Measurements from ENCODE around the gene SMPD2.

The SMPD2 gene

GRCh38 chr6:109428889-109429477 lies 11.5 kb upstream of the SMPD2 start:
- Histone ChIP-seq H3K4me3 (ENCODE audit: low read depth, low read length) (no peak overlapping the region), H3K27me3 (ENCODE audit: control insufficient read depth, insufficient read depth, low read length) (no peaks in the 10 kb centered on the region), H3K4me1 (ENCODE audit: control insufficient read depth, insufficient read depth, low read length) (no peaks in the 10 kb centered on the region), H3K9ac (ENCODE audit: low read depth, low read length) (no peak overlapping the region), H3K27ac (ENCODE audit: low read depth, low read length) (no peak overlapping the region), H3K9me3 (ENCODE audit: control insufficient read depth, insufficient read depth, low read length) (no peaks in the 10 kb centered on the region), H3K36me3 (ENCODE audit: control insufficient read depth, insufficient read depth, low read length) (no peaks in the 10 kb centered on the region)

- Histone ChIP-seq H3K9ac (ENCODE audit: low read depth, low read length) (no peak overlapping the region), H3K27me3 (ENCODE audit: control insufficient read depth, insufficient read depth, low read length) (no peaks in the 10 kb centered on the region), H3K4me3 (ENCODE audit: low read depth, low read length) (no peak overlapping the region), H3K27ac (ENCODE audit: low read depth, low read length) (no peak overlapping the region), H3K36me3 (ENCODE audit: control insufficient read depth, insufficient read depth, low read length) (no peaks in the 10 kb centered on the region), H3K9me3 (ENCODE audit: control insufficient read depth, insufficient read depth, low read length) (no peaks in the 10 kb centered on the region), H3K4me1 (ENCODE audit: control insufficient read depth, insufficient read depth, low read length) (no peaks in the 10 kb centered on the region)
Observed at GRCh38 chr6:109429496-109429895, 11.0 kb upstream of the SMPD2 start.

GRCh38 chr6:109434456-109434855 lies 6.1 kb upstream of the SMPD2 start:
- H3K36me3 ChIP-seq (ENCODE audit: control insufficient read depth, insufficient read depth, low read length) = no peaks in the 10 kb centered on the region

GRCh38 chr6:109436041-109436440 lies 4.5 kb upstream of the SMPD2 start:
- Histone ChIP-seq H3K36me3 (ENCODE audit: control insufficient read depth, insufficient read depth, low read length) (no peaks in the 10 kb centered on the region), H3K9me3 (ENCODE audit: control insufficient read depth, insufficient read depth, low read length) (no peaks in the 10 kb centered on the region), H3K27ac (ENCODE audit: low read depth, low read length) (no peak overlapping the region), H3K9ac (ENCODE audit: low read depth, low read length) (no peak overlapping the region), H3K4me3 (ENCODE audit: low read depth, low read length) (no peak overlapping the region), H3K27me3 (ENCODE audit: control insufficient read depth, insufficient read depth, low read length) (peaks cover 5% of the 10 kb centered on the region; the same call in 1 of the 2 replicates), H3K4me1 (ENCODE audit: control insufficient read depth, insufficient read depth, low read length) (no peaks in the 10 kb centered on the region)

More at GRCh38 chr6:109434456-109434855, 6.1 kb upstream of the SMPD2 start:
- Histone ChIP-seq H3K4me3 (ENCODE audit: low read depth, low read length) (no peak overlapping the region), H3K9ac (ENCODE audit: low read depth, low read length) (no peak overlapping the region), H3K27me3 (ENCODE audit: control insufficient read depth, insufficient read depth, low read length) (peaks cover under 1% of the 10 kb centered on the region; the same call in 1 of the 2 replicates), H3K9me3 (ENCODE audit: control insufficient read depth, insufficient read depth, low read length) (no peaks in the 10 kb centered on the region), H3K27ac (ENCODE audit: low read depth, low read length) (no peak overlapping the region), H3K4me1 (ENCODE audit: control insufficient read depth, insufficient read depth, low read length) (no peaks in the 10 kb centered on the region)

- H3K4me3 ChIP-seq (ENCODE audit: low read depth, low read length) = peak overlapping the region; percentile 98
- peak overlapping the region; percentile 63; the same call in 1 of the 2 replicates for H3K9ac ChIP-seq (ENCODE audit: low read depth, low read length)
- peaks cover 5% of the 10 kb centered on the region; the same call in 1 of the 2 replicates for H3K27me3 ChIP-seq (ENCODE audit: control insufficient read depth, insufficient read depth, low read length)
- peaks cover 3% of the 10 kb centered on the region; the same call in 1 of the 2 replicates for H3K4me1 ChIP-seq (ENCODE audit: control insufficient read depth, insufficient read depth, low read length)
- peak overlapping the region; percentile 57 for H3K27ac ChIP-seq (ENCODE audit: low read depth, low read length)
- H3K36me3 ChIP-seq (ENCODE audit: control insufficient read depth, insufficient read depth, low read length) = peaks cover 41% of the 10 kb centered on the region
- no peaks in the 10 kb centered on the region for H3K9me3 ChIP-seq (ENCODE audit: control insufficient read depth, insufficient read depth, low read length)
Observed at GRCh38 chr6:109441069-109441816, 719 bp downstream of the SMPD2 start.

GRCh38 chr6:109442393-109442924 lies 1.9 kb downstream of the SMPD2 start:
- no peak overlapping the region for H3K9ac ChIP-seq (ENCODE audit: low read depth, low read length)
- peaks cover 3% of the 10 kb centered on the region; the same call in 1 of the 2 replicates for H3K4me1 ChIP-seq (ENCODE audit: control insufficient read depth, insufficient read depth, low read length)
- H3K4me3 ChIP-seq (ENCODE audit: low read depth, low read length) = no peak overlapping the region
- peaks cover 5% of the 10 kb centered on the region; the same call in 1 of the 2 replicates for H3K27me3 ChIP-seq (ENCODE audit: control insufficient read depth, insufficient read depth, low read length)
- H3K27ac ChIP-seq (ENCODE audit: low read depth, low read length) = no peak overlapping the region
- H3K9me3 ChIP-seq (ENCODE audit: control insufficient read depth, insufficient read depth, low read length) = no peaks in the 10 kb centered on the region
- H3K36me3 ChIP-seq (ENCODE audit: control insufficient read depth, insufficient read depth, low read length) = peaks cover 51% of the 10 kb centered on the region

- Histone ChIP-seq H3K9ac (ENCODE audit: low read depth, low read length) (no peak overlapping the region), H3K36me3 (ENCODE audit: control insufficient read depth, insufficient read depth, low read length) (peaks cover 56% of the 10 kb centered on the region), H3K27ac (ENCODE audit: low read depth, low read length) (no peak overlapping the region), H3K27me3 (ENCODE audit: control insufficient read depth, insufficient read depth, low read length) (peaks cover 5% of the 10 kb centered on the region; the same call in 1 of the 2 replicates), H3K4me3 (ENCODE audit: low read depth, low read length) (no peak overlapping the region), H3K9me3 (ENCODE audit: control insufficient read depth, insufficient read depth, low read length) (no peaks in the 10 kb centered on the region), H3K4me1 (ENCODE audit: control insufficient read depth, insufficient read depth, low read length) (peaks cover 3% of the 10 kb centered on the region; the same call in 1 of the 2 replicates)
Observed at GRCh38 chr6:109443425-109443950, 3.0 kb downstream of the SMPD2 start.

GRCh38 chr6:109445382-109445781 lies 4.9 kb downstream of the SMPD2 start:
- no peak overlapping the region for H3K4me3 ChIP-seq (ENCODE audit: low read depth, low read length)
- H3K9me3 ChIP-seq (ENCODE audit: control insufficient read depth, insufficient read depth, low read length) = no peaks in the 10 kb centered on the region
- peaks cover 3% of the 10 kb centered on the region; the same call in 1 of the 2 replicates for H3K4me1 ChIP-seq (ENCODE audit: control insufficient read depth, insufficient read depth, low read length)
- peaks cover 67% of the 10 kb centered on the region for H3K36me3 ChIP-seq (ENCODE audit: control insufficient read depth, insufficient read depth, low read length)
- no peaks in the 10 kb centered on the region for H3K27me3 ChIP-seq (ENCODE audit: control insufficient read depth, insufficient read depth, low read length)
- H3K9ac ChIP-seq (ENCODE audit: low read depth, low read length) = no peak overlapping the region
- H3K27ac ChIP-seq (ENCODE audit: low read depth, low read length) = no peak overlapping the region

- no peak overlapping the region for H3K4me3 ChIP-seq (ENCODE audit: low read depth, low read length)
Observed at GRCh38 chr6:109446072-109446471, 5.5 kb downstream of the SMPD2 start.

GRCh38 chr6:109446541-109446940 lies 6.0 kb downstream of the SMPD2 start:
- Histone ChIP-seq H3K9me3 (ENCODE audit: control insufficient read depth, insufficient read depth, low read length) (no peaks in the 10 kb centered on the region), H3K27me3 (ENCODE audit: control insufficient read depth, insufficient read depth, low read length) (no peaks in the 10 kb centered on the region), H3K4me1 (ENCODE audit: control insufficient read depth, insufficient read depth, low read length) (peaks cover 3% of the 10 kb centered on the region; the same call in 1 of the 2 replicates), H3K27ac (ENCODE audit: low read depth, low read length) (no peak overlapping the region), H3K4me3 (ENCODE audit: low read depth, low read length) (no peak overlapping the region), H3K9ac (ENCODE audit: low read depth, low read length) (no peak overlapping the region), H3K36me3 (ENCODE audit: control insufficient read depth, insufficient read depth, low read length) (peaks cover 75% of the 10 kb centered on the region)

More at GRCh38 chr6:109446072-109446471, 5.5 kb downstream of the SMPD2 start:
- peaks cover 3% of the 10 kb centered on the region; the same call in 1 of the 2 replicates for H3K4me1 ChIP-seq (ENCODE audit: control insufficient read depth, insufficient read depth, low read length)
- no peak overlapping the region for H3K9ac ChIP-seq (ENCODE audit: low read depth, low read length)
- H3K27ac ChIP-seq (ENCODE audit: low read depth, low read length) = no peak overlapping the region
- H3K9me3 ChIP-seq (ENCODE audit: control insufficient read depth, insufficient read depth, low read length) = no peaks in the 10 kb centered on the region
- no peaks in the 10 kb centered on the region for H3K27me3 ChIP-seq (ENCODE audit: control insufficient read depth, insufficient read depth, low read length)
- H3K36me3 ChIP-seq (ENCODE audit: control insufficient read depth, insufficient read depth, low read length) = peaks cover 73% of the 10 kb centered on the region

Measured in HUES48 (cell line).